Measurements from ENCODE around the gene CLDN17. TPM values are rescaled to one million over a fixed set of nuclear protein-coding genes. Genes with fewer than 3 reads are reported as not detected.
A peak's percentile ranks its signal among the peaks of the same experiment; 100 is the strongest.

The CLDN17 gene
- total and polyA plus RNA-seq, 9 of the 15 experiments (the other 6 are each of a cell fraction or from before 2014, with no cell fraction given): not detected

- TF ChIP-seq ZBTB34 (CRISPR knock-in tag; IDR thresholded peaks at IDR 0.05) (no peak), HMBOX1 (IDR thresholded peaks at IDR 0.05) (no peak), SMARCA4 (IDR thresholded peaks at IDR 0.05) (no peak), THAP7 (CRISPR knock-in tag; IDR thresholded peaks at IDR 0.05) (no peak), ATF4 (CRISPR knock-in tag; IDR thresholded peaks at IDR 0.05) (no peak), ZNF316 (IDR thresholded peaks at IDR 0.05) (no peak), SREBF1 (IDR thresholded peaks at IDR 0.05; ENCODE audit: borderline replicate concordance, low read depth, low read length) (no peak), THAP12 (CRISPR knock-in tag; IDR thresholded peaks at IDR 0.05) (no peak), FOXJ2 (tag; IDR thresholded peaks at IDR 0.05) (no peak), ZSCAN32 (CRISPR knock-in tag; IDR thresholded peaks at IDR 0.05) (no peak), C11orf30 (IDR thresholded peaks at IDR 0.05; ENCODE audit: low read depth) (no peak), CTCF (IDR thresholded peaks at IDR 0.05 in 2 of 3, conservative IDR thresholded peaks at IDR 0.05 in 1 of 3; ENCODE audit: insufficient read depth in 2 of 3, low read depth in 1 of 3, low read length in 3 of 3) (peak; percentile 39 to 66 (median 51); a peak in 5 of 6 replicates), ZBTB26 (CRISPR knock-in tag; IDR thresholded peaks at IDR 0.05) (no peak), ESRRB (CRISPR knock-in tag; IDR thresholded peaks at IDR 0.05; ENCODE audit: borderline replicate concordance) (no peak), NFE2 (IDR thresholded peaks at IDR 0.05; ENCODE audit: low read depth) (no peak), ZBTB17 (CRISPR knock-in tag; IDR thresholded peaks at IDR 0.05) (no peak), KDM2B (CRISPR knock-in tag; IDR thresholded peaks at IDR 0.05) (no peak), YY1 (IDR thresholded peaks at IDR 0.05; ENCODE audit: borderline replicate concordance in 1 of 3, control insufficient read depth in 1 of 3, extremely low read depth in 1 of 3, insufficient read depth in 3 of 3, insufficient read length in 1 of 3, insufficient replicate concordance in 2 of 3, low read depth in 1 of 3, low read length in 2 of 3) (no peak)
These were observed 28.2 kb upstream of the CLDN17 start (continued) for GRCh38 chr21:30194701-30195299.
